NCI-H1417 treated with DMSO at 0.1 percent for 48 hours (cell line): Measurements from ENCODE around the gene ZNF488.

ENCODE experiments used
- DNase-seq: peaks from one replicate; lab custom pipeline; 2025; lab: John Stamatoyannopoulos, UW

The ZNF488 gene

GRCh38 chr10:47348661-47349470 is 35.2 kb downstream of the ZNF488 start:
- DNase-seq = no peak

DNA sequence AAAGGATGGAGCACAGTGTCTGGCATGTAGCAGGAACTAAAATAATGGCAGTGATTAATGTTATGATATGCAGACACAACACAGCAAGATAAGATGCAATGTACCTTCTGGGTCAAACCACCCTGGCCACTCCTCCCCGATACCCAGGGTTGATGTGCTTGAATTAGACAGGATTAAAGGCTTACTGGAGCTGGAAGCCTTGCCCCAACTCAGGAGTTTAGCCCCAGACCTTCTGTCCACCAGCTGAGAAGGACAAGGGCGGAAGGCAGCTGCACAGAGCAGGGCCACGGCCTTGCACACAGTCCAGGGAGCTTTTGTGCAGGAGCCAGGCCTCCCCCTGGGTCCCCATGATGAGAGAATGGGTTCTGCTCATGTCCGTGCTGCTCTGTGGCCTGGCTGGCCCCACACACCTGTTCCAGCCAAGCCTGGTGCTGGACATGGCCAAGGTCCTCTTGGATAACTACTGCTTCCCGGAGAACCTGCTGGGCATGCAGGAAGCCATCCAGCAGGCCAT is 35.9 kb downstream of the ZNF488 start, which contains the start of gene RBP3:
Gene RBP3 (plus strand): TSS at position 226 of the 514 bp plus-strand sequence. CDS start 122 bp downstream, at position 348.
- DNase-seq = no peak

DNA sequence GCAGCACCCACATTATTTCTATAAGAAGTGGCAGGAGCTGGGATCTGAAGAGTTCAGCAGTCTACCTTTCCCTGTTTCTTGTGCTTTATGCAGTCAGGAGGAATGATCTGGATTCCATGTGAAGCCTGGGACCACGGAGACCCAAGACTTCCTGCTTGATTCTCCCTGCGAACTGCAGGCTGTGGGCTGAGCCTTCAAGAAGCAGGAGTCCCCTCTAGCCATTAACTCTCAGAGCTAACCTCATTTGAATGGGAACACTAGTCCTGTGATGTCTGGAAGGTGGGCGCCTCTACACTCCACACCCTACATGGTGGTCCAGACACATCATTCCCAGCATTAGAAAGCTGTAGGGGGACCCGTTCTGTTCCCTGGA is 36.8 kb downstream of the ZNF488 start:
- no peak for DNase-seq

- no peak for DNase-seq
Measured at GRCh38 chr10:47346581-47347302, 37.4 kb downstream of the ZNF488 start.

- DNase-seq = no peak
Measured at GRCh38 chr10:47344996-47345870, 38.9 kb downstream of the ZNF488 start.

- no peak for DNase-seq
Measured at GRCh38 chr10:47340608-47341170, 43.4 kb downstream of the ZNF488 start.

- DNase-seq = no peak
Measured at GRCh38 chr10:47339759-47340607, 44.1 kb downstream of the ZNF488 start.

DNA sequence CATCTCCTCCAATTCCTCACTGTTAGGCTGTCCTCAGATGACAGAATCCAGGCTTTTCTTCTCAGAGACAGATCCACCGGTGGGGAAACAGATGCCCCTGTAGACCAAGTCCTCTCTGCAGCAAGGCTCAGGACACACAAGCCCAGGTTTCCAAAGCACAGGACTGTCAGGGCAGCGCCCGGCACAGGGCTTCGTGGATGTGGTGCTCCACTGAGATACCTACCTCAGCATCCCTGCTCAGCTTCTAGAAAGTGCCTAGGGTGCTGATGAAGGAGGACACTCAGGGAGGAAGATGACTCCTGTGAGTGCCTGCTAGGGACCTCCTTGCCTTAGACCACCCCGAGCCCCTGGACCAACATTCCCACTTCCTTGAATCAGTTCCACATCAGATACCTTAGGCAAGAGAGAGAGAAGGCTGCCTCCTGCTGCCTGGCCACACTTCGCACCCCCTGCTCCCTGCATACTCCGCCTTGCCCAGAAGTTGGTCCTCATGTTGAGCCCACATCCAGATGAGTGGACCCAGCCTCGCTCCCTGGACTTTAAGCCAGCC is 44.8 kb downstream of the ZNF488 start:
- no peak for DNase-seq

GRCh38 chr10:47337310-47337709 is 46.8 kb downstream of the ZNF488 start:
- no peak for DNase-seq

DNA sequence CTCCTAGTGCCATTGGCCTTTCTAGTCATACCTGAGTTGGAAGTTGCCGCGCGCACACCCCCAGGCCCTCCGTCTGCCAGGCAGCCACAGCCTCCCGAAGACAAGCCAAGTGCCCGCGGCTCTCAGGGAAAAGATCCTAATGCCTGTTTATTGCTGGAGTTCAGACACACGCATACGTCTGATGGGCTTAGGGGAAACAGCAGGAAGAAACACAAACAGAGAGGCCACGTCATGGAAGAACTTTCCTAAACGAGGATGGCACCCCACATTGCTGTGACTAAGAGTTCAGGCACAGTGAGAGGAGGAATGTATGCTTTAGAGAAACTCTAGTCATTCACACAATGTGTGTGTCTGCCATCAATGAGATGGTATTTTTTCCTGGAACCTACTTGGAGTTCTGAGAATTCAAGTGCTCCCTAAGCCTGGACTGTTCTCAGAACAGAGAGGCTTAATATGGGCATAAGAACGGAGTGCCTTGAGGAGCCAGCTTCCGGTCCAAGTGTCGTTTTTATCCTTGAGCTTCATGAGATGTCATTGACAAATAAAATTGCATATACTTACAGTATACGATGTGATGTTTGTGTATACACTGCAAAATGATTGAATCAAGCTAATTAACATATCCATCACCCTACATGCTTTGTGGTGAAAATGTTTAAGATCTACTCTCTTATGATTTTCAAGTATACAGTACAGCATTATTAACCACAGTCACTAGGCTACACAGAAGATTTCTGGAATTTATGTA is 47.5 kb downstream of the ZNF488 start:
- DNase-seq = no peak

- no peak for DNase-seq
Measured at GRCh38 chr10:47335906-47336305, 48.2 kb downstream of the ZNF488 start.

GRCh38 chr10:47334466-47335295 is 49.4 kb downstream of the ZNF488 start:
- no peak for DNase-seq

DNA sequence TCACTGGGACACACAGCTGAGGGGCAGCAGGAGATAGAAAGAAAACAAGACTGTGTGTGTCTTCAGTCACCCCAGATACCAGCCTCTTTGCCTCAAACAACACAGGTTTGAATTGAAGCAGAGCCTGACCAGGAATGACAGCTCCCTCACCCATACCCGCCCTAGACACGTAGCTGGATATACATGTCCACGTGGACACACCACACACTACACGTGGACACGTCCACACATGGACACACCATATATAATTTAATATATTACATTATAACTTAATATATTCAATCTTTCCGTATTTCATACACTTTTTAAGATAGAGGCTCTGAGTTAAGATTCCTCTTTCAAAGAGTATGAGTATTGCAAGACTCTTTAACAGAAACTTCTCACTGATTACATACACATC is 50.6 kb downstream of the ZNF488 start:
- DNase-seq = no peak

GRCh38 chr10:47332946-47333345 is 51.1 kb downstream of the ZNF488 start:
- DNase-seq = no peak

DNA sequence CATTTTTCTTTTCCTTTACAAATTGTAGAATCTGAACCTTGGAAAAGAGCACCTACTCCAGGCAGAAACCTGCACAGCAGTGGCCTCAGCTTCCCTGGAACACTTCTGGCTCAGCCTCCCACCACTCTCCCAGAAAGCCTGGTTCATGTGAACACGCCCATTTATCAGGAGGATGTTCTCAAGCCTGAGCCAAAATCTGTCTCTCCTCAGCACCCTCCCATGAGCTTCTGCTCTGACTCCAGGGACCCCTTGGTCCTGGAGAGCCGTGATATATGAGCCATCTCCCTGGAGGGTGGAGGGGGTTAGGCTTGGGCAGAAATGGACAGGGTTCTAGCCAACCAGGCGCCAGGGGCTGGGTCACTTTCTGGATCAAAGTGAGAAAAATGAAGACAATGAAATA is 51.7 kb downstream of the ZNF488 start:
- DNase-seq = no peak

DNA sequence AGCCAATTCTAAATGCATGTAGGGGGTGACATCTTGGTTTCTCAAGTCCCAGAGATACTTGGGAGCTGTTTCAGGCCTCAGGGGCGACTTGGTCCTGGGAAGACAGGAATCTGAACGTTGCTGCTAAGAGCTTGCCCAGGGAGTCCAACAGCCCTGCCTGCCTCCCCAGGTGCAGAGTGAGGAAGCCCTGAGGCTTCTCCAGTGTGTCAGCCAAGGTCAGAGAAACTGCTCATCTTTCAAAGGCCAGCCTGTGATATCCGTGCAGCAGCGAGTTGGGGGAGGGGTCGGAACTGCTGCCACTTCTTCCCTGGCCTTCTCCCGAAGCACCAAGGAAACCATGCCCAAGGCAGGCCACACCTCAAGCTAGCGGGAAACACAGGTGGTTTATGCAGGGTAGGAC is 52.1 kb downstream of the ZNF488 start:
- DNase-seq = no peak

DNA sequence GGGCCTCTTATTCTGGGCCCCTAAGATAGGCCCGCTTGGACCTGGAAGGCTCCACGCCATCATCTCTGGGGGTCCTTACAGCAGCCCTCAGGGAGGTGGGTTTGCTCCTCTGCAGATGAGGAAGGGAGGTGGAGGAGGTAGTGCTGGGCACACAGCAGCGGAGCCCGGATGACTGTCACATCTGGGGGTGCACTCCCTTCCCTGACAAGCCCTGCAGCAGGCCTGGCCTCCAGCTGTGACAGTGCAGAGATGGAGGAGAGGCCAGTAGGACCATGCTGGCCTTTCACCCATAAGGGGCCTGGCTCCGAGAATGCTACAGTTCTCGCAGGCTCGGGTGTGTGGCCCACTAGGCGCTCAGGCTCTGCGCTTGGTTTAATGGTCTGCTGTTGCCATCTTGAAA is 52.6 kb downstream of the ZNF488 start:
- DNase-seq = no peak

DNA sequence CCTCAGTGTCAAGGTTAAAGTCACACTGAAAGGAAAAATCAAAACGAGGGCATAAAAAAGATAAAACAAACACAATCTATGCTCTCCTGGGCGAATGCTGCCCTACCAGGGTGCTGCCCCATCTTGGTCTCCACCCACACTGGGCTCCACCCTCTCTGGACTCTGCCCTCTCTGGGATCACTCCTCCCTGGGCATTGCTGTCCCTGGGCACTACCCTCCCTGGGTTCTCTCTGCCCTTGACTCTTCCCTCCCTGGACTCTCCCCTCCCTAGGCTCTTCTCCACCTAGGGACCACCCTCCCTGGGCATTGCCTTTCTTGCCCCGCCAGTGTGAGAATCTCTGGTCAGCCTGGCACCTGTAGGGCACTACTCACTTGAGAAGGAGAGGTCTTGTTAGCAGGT is 53.3 kb downstream of the ZNF488 start:
- no peak for DNase-seq

DNA sequence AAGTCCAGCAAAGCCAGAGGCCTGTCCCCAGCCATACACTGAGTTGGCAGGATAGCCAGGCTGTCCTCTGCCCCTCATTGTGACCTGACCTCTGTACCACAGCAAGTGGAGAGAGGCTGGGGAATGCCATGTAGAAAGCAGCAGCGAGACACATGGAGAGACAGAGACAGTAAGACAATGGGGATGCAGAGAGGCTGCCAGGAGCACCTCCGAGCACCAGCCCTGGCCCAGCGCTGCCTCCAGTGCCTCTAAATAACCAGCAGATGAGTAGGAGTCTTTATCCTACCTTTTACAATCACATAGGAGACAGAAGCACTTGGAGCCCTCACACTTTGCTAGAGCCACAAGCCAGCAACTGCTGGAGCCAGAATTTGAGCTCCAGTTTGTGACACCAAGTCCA is 53.7 kb downstream of the ZNF488 start:
- DNase-seq = no peak
